Panc1 (cell line): ENCODE measurements around the gene MECR. TPM values are rescaled to one million over a fixed set of nuclear protein-coding genes. Genes with fewer than 3 reads are reported as not detected.

ENCODE experiments used
- ATAC-seq: fragments of 200-7000 bp; cut with Tn5 transposase; 2 replicates; pipeline ENCODE4 v1.9.1; 2020; ENCODE audit warnings: mild to moderate bottlenecking, moderate library complexity
- BruUV-seq: library from RNA; stranded (reverse); fragments of 400-500 nt; replicated peaks from 2 replicates; lab custom pipeline; 2021; lab: Mats Ljungman, UMichigan
- CTCF ChIA-PET: fragments of 300-600 bp; sonication (Branson Sonifier 250); formaldehyde crosslinking; loops from one replicate; lab custom pipeline; 2022; ENCODE audit warnings: antibody characterized with exemption; lab: Charles Lee
- POLR2A ChIA-PET: fragments of 300-600 bp; sonication (Branson Sonifier 250); formaldehyde crosslinking; loops from one replicate; lab custom pipeline; 2022; ENCODE audit warnings: antibody characterized with exemption; lab: Charles Lee
- DNase-seq: peaks from one replicate; pipeline ENCODE4 v3.0.0-alpha.2; 2010; ENCODE audit warnings: low read depth, low spot score
- H3K27ac ChIP-seq: 2 replicates; pipeline ENCODE4 v1.5.1; 2011; ENCODE audit warnings: mild to moderate bottlenecking, low read length, inconsistent platforms
- H3K27me3 ChIP-seq: fragments of 200-500 bp; sonication (Bioruptor generic); 2 replicates; pipeline ENCODE4 v1.6.0; 2014; ENCODE audit warnings: low read length, inconsistent platforms; ENCODE audit not compliant: control insufficient read depth, insufficient read depth
- H3K36me3 ChIP-seq: fragments of 200-500 bp; sonication (Bioruptor generic); 2 replicates; pipeline ENCODE4 v1.5.1; 2014; ENCODE audit warnings: inconsistent platforms, mild to moderate bottlenecking, low read length, moderate library complexity; ENCODE audit not compliant: control insufficient read depth, insufficient read depth
- H3K4me1 ChIP-seq: 2 replicates; pipeline ENCODE4 v1.5.1; 2011; ENCODE audit warnings: inconsistent platforms, mild to moderate bottlenecking, low read length, moderate library complexity; ENCODE audit not compliant: control insufficient read depth, insufficient read depth
- H3K4me3 ChIP-seq, 2 experiments: 2 replicates each; pipeline ENCODE4 v1.5.1; 2011 to 2012; ENCODE audit warnings: low read depth in 2 of 2, low read length in 2 of 2, mild to moderate bottlenecking in 2 of 2, inconsistent platforms in 1 of 2, moderate library complexity in 1 of 2
- H3K9me3 ChIP-seq: fragments of 200-500 bp; sonication (Bioruptor generic); 2 replicates; pipeline ENCODE4 v1.5.1; 2014; ENCODE audit warnings: low read depth, mild to moderate bottlenecking, inconsistent platforms, low read length, moderate library complexity; ENCODE audit not compliant: control insufficient read depth, insufficient read depth
- CTCF ChIP-seq: fragments of 450-650 bp; IDR thresholded peaks from 2 replicates; pipeline ENCODE4 v1.5.1; 2017; ENCODE audit warnings: mild to moderate bottlenecking
- POLR2AphosphoS5 ChIP-seq: IDR thresholded peaks from 2 replicates; pipeline ENCODE4 v1.6.1; 2012; ENCODE audit warnings: mild to moderate bottlenecking, low read depth, low read length, moderate library complexity
- REST ChIP-seq, 2 experiments: IDR thresholded peaks; 2 replicates each; pipeline ENCODE4 v1.6.1; 2011 to 2012; ENCODE audit warnings: low read depth in 2 of 2, control low read depth in 1 of 2, low read length in 1 of 2, mild to moderate bottlenecking in 1 of 2, moderate library complexity in 1 of 2; ENCODE audit not compliant: insufficient read depth in 1 of 2
- SIN3A ChIP-seq: IDR thresholded peaks from 2 replicates; pipeline ENCODE4 v1.6.1; 2012; ENCODE audit warnings: low read depth, mild to moderate bottlenecking, low read length, moderate library complexity, borderline replicate concordance; ENCODE audit not compliant: insufficient read depth
- TCF7L2 ChIP-seq: IDR thresholded peaks from 2 replicates; pipeline ENCODE4 v1.6.1; 2011; ENCODE audit warnings: mild to moderate bottlenecking, low read depth, low read length, inconsistent platforms
- in situ Hi-C: cut with HindIII; loops from 2 replicates; pipeline ENCODE4 v1.10.0; 2016; ENCODE audit warnings: low sequenced_read_pairs, low pct_unique_long_range_greater_than_20kb
- intact Hi-C: fragments of 100-400 bp; cut with micrococcal nuclease; formaldehyde crosslinking; loops from one replicate; pipeline ENCODE4 v1.10.0; 2022; ENCODE audit not compliant: unreplicated experiment
- total RNA-seq: library from RNA; stranded (reverse); gene quantifications from one replicate; pipeline ENCODE4 v1.2.1, GENCODE V29; 2021; ENCODE audit not compliant: unreplicated experiment

Gene MECR
- total RNA-seq, 1 experiment from 2014 or later: 25.7 TPM

GRCh38 chr1:29162476-29163138, 68.1 kb downstream of the MECR start:
- no peak overlapping the region for H3K27ac ChIP-seq
- no TSS peak for BruUV-seq
- no peaks in the 10 kb centered on the region for H3K9me3 ChIP-seq
- no peak for DNase-seq
- no peaks in the 10 kb centered on the region for H3K4me1 ChIP-seq
- H3K27me3 ChIP-seq: no peaks in the 10 kb centered on the region
- ATAC-seq: no peak
- peaks cover 25% of the 10 kb centered on the region for H3K36me3 ChIP-seq
- H3K4me3 ChIP-seq: no peak overlapping the region
- in situ Hi-C loops (no loop called here), intact Hi-C loops (no loop called here)
- POLR2A ChIA-PET: no interaction called here
- CTCF ChIA-PET: no interaction called here
- no peak for TF ChIP-seq POLR2AphosphoS5
- TF ChIP-seq SIN3A: no peak
- TF ChIP-seq REST (IDR thresholded peaks at IDR 0.05; ENCODE audit: insufficient read depth in 1 of 2, low read depth in 2 of 2, low read length in 1 of 2): no peak
- TF ChIP-seq TCF7L2: no peak
- no peak for TF ChIP-seq CTCF

GRCh38 chr1:29162025-29162424, 68.7 kb downstream of the MECR start:
- intact Hi-C loops: no loop called here
- H3K27me3 ChIP-seq: no peaks in the 10 kb centered on the region
- H3K4me3 ChIP-seq: no peak overlapping the region
- POLR2A ChIA-PET: no interaction called here
- no peak overlapping the region for H3K27ac ChIP-seq
- BruUV-seq: no TSS peak
- H3K4me1 ChIP-seq: no peaks in the 10 kb centered on the region
- H3K9me3 ChIP-seq: no peaks in the 10 kb centered on the region
- DNase-seq: no peak
- peaks cover 28% of the 10 kb centered on the region for H3K36me3 ChIP-seq
- CTCF ChIA-PET: no interaction called here
- TF ChIP-seq POLR2AphosphoS5 (no peak), SIN3A (no peak), CTCF (no peak), REST (IDR thresholded peaks at IDR 0.05; ENCODE audit: insufficient read depth in 1 of 2, low read depth in 2 of 2, low read length in 1 of 2) (no peak), TCF7L2 (no peak)
- no peak for ATAC-seq
- in situ Hi-C loops: no loop called here
